DMS 273 (cell line): Measurements from ENCODE around the gene TIMM50.

Experiments used
- DNase-seq: peaks from one replicate; lab custom pipeline; 2025; ENCODE audit not compliant: unreplicated experiment; lab: John Stamatoyannopoulos, UW

TIMM50 gene

DNA sequence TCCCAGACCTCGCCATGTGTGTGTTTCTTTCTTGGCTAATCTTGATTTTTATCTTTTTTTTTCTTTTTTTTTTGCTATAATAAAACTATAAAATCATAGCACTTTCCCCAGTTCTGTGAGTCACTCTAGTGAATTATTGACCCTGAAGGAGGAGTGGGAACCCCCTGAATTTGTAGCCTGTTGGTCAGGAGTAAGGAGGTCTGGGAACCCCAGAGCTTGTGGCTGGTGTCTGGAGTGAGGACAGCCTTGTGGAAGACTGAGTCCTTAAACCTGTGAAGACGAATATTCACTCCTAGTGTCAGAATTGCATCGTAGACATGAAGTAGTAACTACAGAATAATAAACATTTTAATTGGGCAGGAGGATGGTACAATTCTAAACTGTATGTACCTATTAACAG is 44.6 kb downstream of the TIMM50 start:
- no peak for DNase-seq

- no peak for DNase-seq
Observed at GRCh38 chr19:39531834-39532232, 51.2 kb downstream of the TIMM50 start.

DNA sequence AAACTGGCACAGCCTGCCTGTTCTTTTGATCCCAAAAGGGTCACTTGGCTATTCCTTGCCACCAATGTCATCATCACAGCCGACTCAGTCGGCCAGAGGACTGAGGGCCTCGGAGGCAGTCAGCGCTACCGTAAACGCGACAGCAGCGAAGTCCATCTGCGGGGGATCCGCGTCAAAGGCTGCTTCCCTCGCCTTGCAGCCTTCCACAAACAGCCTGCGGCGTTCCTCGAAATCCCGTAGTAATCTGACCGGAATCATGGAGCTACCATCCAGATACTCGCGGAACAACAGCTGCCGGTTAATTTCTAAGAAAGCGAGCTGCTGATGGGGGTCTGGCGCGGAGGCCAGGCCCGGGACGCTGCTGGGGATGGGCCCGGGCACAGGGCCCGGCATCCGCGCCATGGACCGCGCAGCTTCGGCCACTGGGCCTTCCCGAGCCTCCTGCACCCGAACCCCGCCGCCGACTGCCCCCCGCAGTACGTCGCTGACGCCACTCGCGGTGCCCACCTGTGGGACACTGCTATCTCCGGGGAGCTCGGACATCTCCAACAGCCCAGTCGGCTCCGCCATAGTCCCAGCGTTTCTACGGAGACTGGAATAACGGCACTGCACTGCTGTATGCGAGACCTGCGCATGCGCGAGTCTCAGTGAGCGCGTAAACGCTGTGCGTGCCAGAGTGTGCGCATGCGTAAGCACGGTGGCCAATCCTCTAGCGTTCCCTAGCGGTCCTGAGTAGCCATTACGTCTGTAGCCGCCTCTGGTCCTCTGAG is 51.8 kb downstream of the TIMM50 start, which contains the start of gene EID2B:
TSS of gene EID2B (minus strand) at position 620 of the 770 bp plus-strand sequence. CDS start at position 570, 50 bp downstream.
- DNase-seq: peak; percentile 99

DNA sequence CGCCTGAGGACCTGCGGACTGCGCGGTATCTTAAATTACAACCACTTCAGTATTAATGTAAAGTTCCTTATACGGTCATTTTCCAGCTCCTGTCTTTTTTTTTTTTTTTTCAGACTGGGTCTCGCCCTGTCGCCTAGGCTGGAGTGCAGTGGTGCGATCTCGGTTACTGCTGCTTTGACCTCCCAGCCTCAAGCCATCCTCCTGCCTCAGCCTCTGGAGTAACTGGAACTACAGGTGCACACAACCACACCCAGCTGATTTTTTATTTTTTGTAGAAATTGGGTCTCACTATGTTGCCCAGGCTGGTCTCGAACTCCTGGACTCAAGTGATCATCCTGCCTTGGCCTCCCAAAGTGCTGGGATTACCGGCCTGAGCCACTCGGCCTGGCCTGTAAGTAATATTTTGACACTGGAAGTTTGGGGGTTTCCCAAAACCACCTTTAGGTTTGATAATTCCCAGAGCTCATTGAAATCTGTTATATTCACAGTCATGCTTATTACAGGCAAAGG is 52.4 kb downstream of the TIMM50 start:
- DNase-seq: no peak

DNA sequence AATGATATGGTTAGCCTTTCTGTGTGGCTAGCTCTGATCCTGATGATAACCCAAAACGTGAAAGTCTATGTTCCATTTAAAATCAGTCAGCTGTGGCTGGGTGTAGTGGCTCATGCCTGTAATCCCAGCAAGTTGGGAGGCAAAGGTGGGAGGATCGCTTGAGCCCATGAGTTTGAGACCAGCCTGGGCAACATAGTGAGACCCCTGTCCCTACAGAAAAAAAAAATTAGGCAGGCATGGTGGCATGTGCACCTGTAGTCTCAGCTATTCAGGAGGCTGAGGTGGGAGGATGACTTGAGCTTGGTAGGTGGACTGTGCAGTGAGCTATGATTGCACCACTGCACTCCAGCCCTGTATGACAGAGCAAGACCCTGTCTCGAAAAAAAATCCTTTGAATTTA is 53.2 kb downstream of the TIMM50 start:
- no peak for DNase-seq

GRCh38 chr19:39539165-39539517 is 58.5 kb downstream of the TIMM50 start:
- DNase-seq: no peak

- DNase-seq: peak; percentile 97
Observed at GRCh38 chr19:39539518-39540332, 59.1 kb downstream of the TIMM50 start, which contains the start of gene EID2. Gene EID2 (minus strand): TSS chr19:39540161. CDS start chr19:39540079, 82 bp downstream.

- DNase-seq: no peak
Observed at GRCh38 chr19:39540333-39540673, 59.7 kb downstream of the TIMM50 start.
